ENCODE data around the gene JUP. TPM values are rescaled to one million over a fixed set of nuclear protein-coding genes. Genes with fewer than 3 reads are reported as not detected.

Gene JUP
- total RNA-seq, 2 donors from 2014 or later: 0.32 to 0.45 TPM

GRCh38 chr17:41796121-41796895 is 9.8 kb upstream of the JUP start:
- ATAC-seq (replicated peaks): no peak
- H3K27ac Mint-ChIP-seq: no peak overlapping the region
- H3K9me3 Mint-ChIP-seq: no peaks in the 10 kb centered on the region
- H3K4me3 Mint-ChIP-seq: no peak overlapping the region
- no peaks in the 10 kb centered on the region for H3K27me3 Mint-ChIP-seq
- H3K36me3 Mint-ChIP-seq (ENCODE audit: low read depth): no peaks in the 10 kb centered on the region
- peaks cover under 1% of the 10 kb centered on the region for H3K4me1 Mint-ChIP-seq

- no peaks in the 10 kb centered on the region for H3K9me3 Mint-ChIP-seq
- H3K27me3 Mint-ChIP-seq: no peaks in the 10 kb centered on the region
- H3K4me3 Mint-ChIP-seq: no peak overlapping the region
- no peaks in the 10 kb centered on the region for H3K36me3 Mint-ChIP-seq (ENCODE audit: low read depth)
- no peaks in the 10 kb centered on the region for H3K4me1 Mint-ChIP-seq
- ATAC-seq (replicated peaks): no peak
- H3K27ac Mint-ChIP-seq: no peak overlapping the region
These were observed 8.0 kb upstream of the JUP start for GRCh38 chr17:41794540-41794975.

- no peaks in the 10 kb centered on the region for H3K4me1 Mint-ChIP-seq
- H3K9me3 Mint-ChIP-seq: no peaks in the 10 kb centered on the region
- no peak for ATAC-seq (replicated peaks)
- H3K4me3 Mint-ChIP-seq: no peak overlapping the region
- no peaks in the 10 kb centered on the region for H3K27me3 Mint-ChIP-seq
- H3K27ac Mint-ChIP-seq: no peak overlapping the region
- no peaks in the 10 kb centered on the region for H3K36me3 Mint-ChIP-seq (ENCODE audit: low read depth)
These were observed 7.5 kb upstream of the JUP start for GRCh38 chr17:41793784-41794539.

- H3K9me3 Mint-ChIP-seq: no peaks in the 10 kb centered on the region
- H3K4me1 Mint-ChIP-seq: no peaks in the 10 kb centered on the region
- H3K27ac Mint-ChIP-seq: no peak overlapping the region
- no peaks in the 10 kb centered on the region for H3K36me3 Mint-ChIP-seq (ENCODE audit: low read depth)
- H3K4me3 Mint-ChIP-seq: no peak overlapping the region
- no peak for ATAC-seq (replicated peaks)
- H3K27me3 Mint-ChIP-seq: no peaks in the 10 kb centered on the region
These were observed 6.6 kb upstream of the JUP start for GRCh38 chr17:41792845-41793783.

GRCh38 chr17:41787021-41787418 is 509 bp upstream of the JUP start:
- Mint-ChIP-seq H3K27me3 (peaks cover 18% of the 10 kb centered on the region), H3K4me1 (no peaks in the 10 kb centered on the region), H3K36me3 (ENCODE audit: low read depth) (no peaks in the 10 kb centered on the region), H3K27ac (no peak overlapping the region), H3K9me3 (no peaks in the 10 kb centered on the region), H3K4me3 (peak overlapping the region; percentile 58)
- ATAC-seq (replicated peaks): no peak

- Mint-ChIP-seq H3K4me1 (no peaks in the 10 kb centered on the region), H3K4me3 (peak overlapping the region; percentile 32), H3K27me3 (peaks cover 25% of the 10 kb centered on the region), H3K27ac (no peak overlapping the region), H3K36me3 (ENCODE audit: low read depth) (no peaks in the 10 kb centered on the region), H3K9me3 (no peaks in the 10 kb centered on the region)
- no peak for ATAC-seq (replicated peaks)
These were observed 668 bp downstream of the JUP start for GRCh38 chr17:41785859-41786226.

GRCh38 chr17:41785091-41785858 is 1.2 kb downstream of the JUP start:
- no peaks in the 10 kb centered on the region for H3K36me3 Mint-ChIP-seq (ENCODE audit: low read depth)
- H3K9me3 Mint-ChIP-seq: no peaks in the 10 kb centered on the region
- no peak overlapping the region for H3K27ac Mint-ChIP-seq
- ATAC-seq (replicated peaks): no peak
- peak overlapping the region; percentile 32 for H3K4me3 Mint-ChIP-seq
- H3K27me3 Mint-ChIP-seq: peaks cover 25% of the 10 kb centered on the region
- no peaks in the 10 kb centered on the region for H3K4me1 Mint-ChIP-seq

- no peak for ATAC-seq (replicated peaks)
- H3K4me3 Mint-ChIP-seq: no peak overlapping the region
- no peak overlapping the region for H3K27ac Mint-ChIP-seq
- peaks cover 25% of the 10 kb centered on the region for H3K27me3 Mint-ChIP-seq
- H3K4me1 Mint-ChIP-seq: no peaks in the 10 kb centered on the region
- H3K9me3 Mint-ChIP-seq: no peaks in the 10 kb centered on the region
- no peaks in the 10 kb centered on the region for H3K36me3 Mint-ChIP-seq (ENCODE audit: low read depth)
These were observed 2.2 kb downstream of the JUP start for GRCh38 chr17:41784207-41784744.

GRCh38 chr17:41782142-41782541 is 4.4 kb downstream of the JUP start:
- no peak overlapping the region for H3K4me3 Mint-ChIP-seq

GRCh38 chr17:41781404-41782110 is 5.0 kb downstream of the JUP start:
- ATAC-seq (replicated peaks): no peak
- H3K9me3 Mint-ChIP-seq: no peaks in the 10 kb centered on the region
- H3K36me3 Mint-ChIP-seq (ENCODE audit: low read depth): no peaks in the 10 kb centered on the region

More at GRCh38 chr17:41782142-41782541, 4.4 kb downstream of the JUP start:
- no peaks in the 10 kb centered on the region for H3K36me3 Mint-ChIP-seq (ENCODE audit: low read depth)
- no peak overlapping the region for H3K27ac Mint-ChIP-seq
- no peak for ATAC-seq (replicated peaks)
- H3K27me3 Mint-ChIP-seq: peaks cover 25% of the 10 kb centered on the region
- no peaks in the 10 kb centered on the region for H3K9me3 Mint-ChIP-seq
- no peaks in the 10 kb centered on the region for H3K4me1 Mint-ChIP-seq

GRCh38 chr17:41779954-41780353 is 6.6 kb downstream of the JUP start:
- H3K4me1 Mint-ChIP-seq: no peaks in the 10 kb centered on the region
- ATAC-seq (replicated peaks): no peak

More at GRCh38 chr17:41781404-41782110, 5.0 kb downstream of the JUP start:
- Mint-ChIP-seq H3K4me1 (no peaks in the 10 kb centered on the region), H3K27ac (no peak overlapping the region), H3K27me3 (peaks cover 22% of the 10 kb centered on the region), H3K4me3 (no peak overlapping the region)

GRCh38 chr17:41777574-41778188 is 8.8 kb downstream of the JUP start:
- H3K36me3 Mint-ChIP-seq (ENCODE audit: low read depth): no peaks in the 10 kb centered on the region
- H3K4me1 Mint-ChIP-seq: no peaks in the 10 kb centered on the region
- ATAC-seq (replicated peaks): no peak
- H3K27ac Mint-ChIP-seq: no peak overlapping the region
- no peaks in the 10 kb centered on the region for H3K9me3 Mint-ChIP-seq
- H3K4me3 Mint-ChIP-seq: no peak overlapping the region
- H3K27me3 Mint-ChIP-seq: peaks cover 17% of the 10 kb centered on the region

More at GRCh38 chr17:41779954-41780353, 6.6 kb downstream of the JUP start:
- H3K9me3 Mint-ChIP-seq: no peaks in the 10 kb centered on the region
- H3K27ac Mint-ChIP-seq: no peak overlapping the region
- H3K27me3 Mint-ChIP-seq: peaks cover 25% of the 10 kb centered on the region
- H3K4me3 Mint-ChIP-seq: no peak overlapping the region
- H3K36me3 Mint-ChIP-seq (ENCODE audit: low read depth): no peaks in the 10 kb centered on the region

- no peaks in the 10 kb centered on the region for H3K36me3 Mint-ChIP-seq (ENCODE audit: low read depth)
- H3K27me3 Mint-ChIP-seq: peaks cover 13% of the 10 kb centered on the region
- no peaks in the 10 kb centered on the region for H3K9me3 Mint-ChIP-seq
- no peak overlapping the region for H3K27ac Mint-ChIP-seq
- H3K4me1 Mint-ChIP-seq: no peaks in the 10 kb centered on the region
- no peak overlapping the region for H3K4me3 Mint-ChIP-seq
- no peak for ATAC-seq (replicated peaks)
These were observed 9.3 kb downstream of the JUP start for GRCh38 chr17:41777157-41777573.

Data from activated T-helper 17 cell treated with anti-CD3 and anti-CD28 coated beads, Interleukin-2, amount 50 U/mL, for 72 hours (primary cell).